SK-N-SH (cell line): Measurements from ENCODE around the gene ISLR2. TPM values are rescaled to one million over a fixed set of nuclear protein-coding genes. Genes with fewer than 3 reads are reported as not detected.
"Not testable (repeated sequence)": the region's sequence is repeated elsewhere in the genome, so short reads cannot be mapped to it uniquely, and the experiment has no call there.

Experiments used
- CTCF ChIA-PET: fragments of 300-600, 350-600 bp; formaldehyde crosslinking; extraction: SDS; loops from one replicate; lab custom pipeline; 2021; lab: Yijun Ruan, JAX
- POLR2A ChIA-PET: fragments of 350-600 bp; sonication (Branson Sonifier 250); formaldehyde crosslinking; extraction: SDS; loops from one replicate; lab custom pipeline; 2020; ENCODE audit warnings: antibody characterized with exemption, inconsistent platforms; lab: Yijun Ruan, JAX
- DNase-seq: peaks from one replicate; pipeline ENCODE4 v3.0.0; 2012
- H2AFZ ChIP-seq: fragments of 200-600 bp; sonication (generic); 2 replicates; pipeline ENCODE4 v1.8.1; 2016; ENCODE audit warnings: antibody characterized with exemption, mild to moderate bottlenecking, low read depth
- H3F3A ChIP-seq: fragments of 200-600 bp; sonication (generic); replicated peaks from 2 replicates; pipeline ENCODE3; 2016; ENCODE audit warnings: antibody characterized with exemption, mild to moderate bottlenecking; ENCODE audit not compliant: insufficient read depth
- H3K27ac ChIP-seq, 2 experiments: fragments of 200-500 bp in 1 of 2; fragments of 200-600 bp in 1 of 2; sonication (Bioruptor generic) in 1 of 2; sonication (generic), shearing (Covaris generic) in 1 of 2; 2 replicates each; pipeline versions ENCODE4 v1.5.1 to v1.6.1; 2014 to 2016; ENCODE audit warnings: low read depth in 2 of 2, inconsistent platforms in 1 of 2, low read length in 1 of 2, mild to moderate bottlenecking in 1 of 2, mixed read lengths in 1 of 2
- H3K27me3 ChIP-seq: fragments of 200-600 bp; sonication (generic), shearing (Covaris generic); 2 replicates; pipeline ENCODE4 v1.6.1; 2016; ENCODE audit warnings: mixed run types; ENCODE audit not compliant: insufficient read depth
- H3K36me3 ChIP-seq, 2 experiments: fragments of 200-500 bp in 1 of 2; fragments of 200-600 bp in 1 of 2; sonication (Bioruptor generic) in 1 of 2; sonication (generic) in 1 of 2; replicated peaks in 1 of 2; 2 replicates each; pipeline versions ENCODE3 to v1.5.1; 2014 to 2016; ENCODE audit warnings: low read length in 1 of 2, mild to moderate bottlenecking in 1 of 2; ENCODE audit not compliant: insufficient read depth in 2 of 2, control insufficient read depth in 1 of 2
- H3K4me1 ChIP-seq, 2 experiments: fragments of 200-500 bp in 1 of 2; fragments of 200-600 bp in 1 of 2; sonication (Bioruptor generic) in 1 of 2; sonication (generic), shearing (Covaris generic) in 1 of 2; 2 replicates each; pipeline versions ENCODE4 v1.5.1 to v1.6.1; 2014 to 2016; ENCODE audit warnings: low read depth in 1 of 2, low read length in 1 of 2, mixed run types in 1 of 2; ENCODE audit not compliant: insufficient read depth in 2 of 2, control insufficient read depth in 1 of 2
- H3K4me2 ChIP-seq: fragments of 200-600 bp; sonication (generic), shearing (Covaris generic); 2 replicates; pipeline ENCODE4 v1.6.1; 2017; ENCODE audit warnings: mixed run types
- H3K4me3 ChIP-seq, 2 experiments: fragments of 200-500 bp in 1 of 2; fragments of 200-600 bp in 1 of 2; sonication (Bioruptor generic) in 1 of 2; sonication (generic), shearing (Covaris generic) in 1 of 2; 2 replicates each; pipeline versions ENCODE4 v1.5.1 to v1.8.1; 2014 to 2016; ENCODE audit warnings: low read depth in 2 of 2, inconsistent platforms in 1 of 2, low read length in 1 of 2, mild to moderate bottlenecking in 1 of 2, mixed read lengths in 1 of 2, moderate library complexity in 1 of 2
- H3K79me2 ChIP-seq: fragments of 200-600 bp; sonication (generic); 2 replicates; pipeline ENCODE4 v1.8.1; 2017; ENCODE audit warnings: mild to moderate bottlenecking; ENCODE audit not compliant: insufficient read depth
- H3K9ac ChIP-seq: fragments of 200-600 bp; sonication (generic); 2 replicates; pipeline ENCODE4 v1.6.1; 2017; ENCODE audit warnings: mixed run types
- H3K9me2 ChIP-seq: fragments of 200-600 bp; sonication (generic); 2 replicates; pipeline ENCODE4 v1.6.1; 2017; ENCODE audit warnings: mixed run types
- H3K9me3 ChIP-seq: fragments of 200-600 bp; sonication (generic); 2 replicates; pipeline ENCODE4 v1.6.1; 2017; ENCODE audit warnings: mixed run types, mild to moderate bottlenecking, moderate library complexity
- H4K20me1 ChIP-seq: fragments of 200-600 bp; sonication (generic); 2 replicates; pipeline ENCODE4 v1.6.1; 2017; ENCODE audit warnings: mild to moderate bottlenecking, mixed run types; ENCODE audit not compliant: insufficient read depth
- CHD2 ChIP-seq: fragments of 150-350 bp; IDR thresholded peaks from 2 replicates; pipeline ENCODE4 v1.6.1; 2018; ENCODE audit warnings: low read length; ENCODE audit not compliant: partially characterized antibody
- EZH2phosphoT487 ChIP-seq: fragments of 200-600 bp; sonication (generic); IDR thresholded peaks from 2 replicates; pipeline ENCODE4 v1.6.1; 2017; ENCODE audit warnings: low read depth, mixed run types, mild to moderate bottlenecking, antibody characterized with exemption, moderate library complexity, borderline replicate concordance
- GATA2 ChIP-seq: sonication (generic); formaldehyde crosslinking; IDR thresholded peaks from 2 replicates; pipeline ENCODE4 v1.5.0; 2020; ENCODE audit warnings: mild to moderate bottlenecking, missing genetic modification reagents
- MEF2A ChIP-seq: IDR thresholded peaks from 2 replicates; pipeline ENCODE4 v1.4.0; 2012; ENCODE audit warnings: low read depth, borderline replicate concordance
- MXI1 ChIP-seq: IDR thresholded peaks from 2 replicates; pipeline ENCODE4 v1.6.1; 2012; ENCODE audit warnings: mild to moderate bottlenecking, low read depth, low read length, improper control_type of control experiment
- NFIC ChIP-seq: IDR thresholded peaks from 2 replicates; pipeline ENCODE4 v1.4.0; 2012; ENCODE audit warnings: borderline replicate concordance
- NRF1 ChIP-seq: IDR thresholded peaks from 2 replicates; pipeline ENCODE4 v1.6.1; 2012; ENCODE audit warnings: low read depth, mild to moderate bottlenecking, low read length
- POLR2AphosphoS5 ChIP-seq: IDR thresholded peaks from 2 replicates; pipeline ENCODE4 v1.6.1; 2012; ENCODE audit warnings: low read depth, low read length
- RAD21 ChIP-seq: IDR thresholded peaks from 2 replicates; pipeline ENCODE4 v1.6.1; 2012; ENCODE audit warnings: mild to moderate bottlenecking, low read length
- SIN3A ChIP-seq: IDR thresholded peaks from 2 replicates; pipeline ENCODE4 v1.6.1; 2012; ENCODE audit warnings: low read depth, mild to moderate bottlenecking, low read length, moderate library complexity, borderline replicate concordance
- TCF12 ChIP-seq: IDR thresholded peaks from 2 replicates; pipeline ENCODE4 v1.4.0; 2012
- TEAD4 ChIP-seq: IDR thresholded peaks from 2 replicates; pipeline ENCODE4 v1.4.0; 2012; ENCODE audit warnings: mild to moderate bottlenecking, borderline replicate concordance; ENCODE audit not compliant: insufficient read depth
- WGBS: methylation state at CpG from one replicate; pipeline ENCODE4 v1.1.6; 2017; ENCODE audit warnings: low lambda C conversion rate; 5-methylcytosine and 5-hydroxymethylcytosine counted together
- polyA plus RNA-seq, 3 experiments: library from polyadenylated mRNA; depleted of rRNA; stranded (reverse); fragments of >200 nt; gene quantifications; 2 replicates each; pipeline ENCODE4 v1.2.3, GENCODE V29; 2012
- TF ChIP-seq, protein P1 (sequence below): IDR thresholded peaks from 2 replicates; pipeline ENCODE4 v1.4.0; 2012; ENCODE audit warnings: low read depth, borderline replicate concordance
- TF ChIP-seq, protein P2 (sequence below): IDR thresholded peaks from 2 replicates; pipeline ENCODE4 v1.6.1; 2012; ENCODE audit warnings: mild to moderate bottlenecking, low read depth, low read length, moderate library complexity
- TF ChIP-seq, protein P3 (sequence below): IDR thresholded peaks from 2 replicates; pipeline ENCODE4; 2012
- TF ChIP-seq, protein P4 (sequence below): IDR thresholded peaks from 2 replicates; pipeline ENCODE4 v1.4.0; 2012; ENCODE audit warnings: low read depth
- TF ChIP-seq, protein P5 (sequence below): fragments of 150-350 bp; IDR thresholded peaks from 2 replicates; pipeline ENCODE4 v1.6.1; 2016; ENCODE audit warnings: mild to moderate bottlenecking, low read depth, low read length
- TF ChIP-seq, protein P6 (sequence below): IDR thresholded peaks from 2 replicates; pipeline ENCODE4 v1.4.0; 2012; ENCODE audit warnings: low read depth, borderline replicate concordance

Gene ISLR2
- polyA plus RNA-seq, 1 of the 3 experiments (the other 2 are of a cell fraction) = 0.56 TPM

DNA sequence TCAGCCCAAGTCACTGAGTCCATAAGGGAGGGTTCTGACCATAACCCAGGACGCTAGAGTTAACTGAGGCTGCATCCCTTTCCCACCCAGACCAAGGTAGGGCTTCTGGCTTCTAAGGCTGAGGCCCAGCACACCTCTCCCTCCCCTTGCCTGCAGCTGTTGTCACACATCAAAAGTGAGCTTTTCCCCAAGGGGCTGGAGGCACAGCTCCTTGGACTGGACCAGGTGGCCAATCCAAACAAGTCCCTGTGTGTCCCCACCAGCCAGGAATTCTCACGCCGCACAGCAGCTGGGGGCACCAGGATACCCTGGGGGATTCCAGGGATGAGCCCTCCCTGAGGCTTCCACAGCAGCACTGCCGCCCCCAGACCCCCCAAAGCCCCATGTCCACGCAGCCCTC, 22.3 kb upstream of the ISLR2 start:
- H2AFZ ChIP-seq = no peak overlapping the region
- H3K4me3 ChIP-seq = no peak overlapping the region
- TF ChIP-seq TEAD4 (no peak), POLR2AphosphoS5 (no peak), MEF2A (no peak), NRF1 (no peak), GATA2 (no peak), TCF12 (no peak), SIN3A (no peak), EZH2phosphoT487 (no peak), CHD2 (no peak), MXI1 (no peak), RAD21 (no peak), NFIC (no peak)
- TF ChIP-seq, protein P1, sequence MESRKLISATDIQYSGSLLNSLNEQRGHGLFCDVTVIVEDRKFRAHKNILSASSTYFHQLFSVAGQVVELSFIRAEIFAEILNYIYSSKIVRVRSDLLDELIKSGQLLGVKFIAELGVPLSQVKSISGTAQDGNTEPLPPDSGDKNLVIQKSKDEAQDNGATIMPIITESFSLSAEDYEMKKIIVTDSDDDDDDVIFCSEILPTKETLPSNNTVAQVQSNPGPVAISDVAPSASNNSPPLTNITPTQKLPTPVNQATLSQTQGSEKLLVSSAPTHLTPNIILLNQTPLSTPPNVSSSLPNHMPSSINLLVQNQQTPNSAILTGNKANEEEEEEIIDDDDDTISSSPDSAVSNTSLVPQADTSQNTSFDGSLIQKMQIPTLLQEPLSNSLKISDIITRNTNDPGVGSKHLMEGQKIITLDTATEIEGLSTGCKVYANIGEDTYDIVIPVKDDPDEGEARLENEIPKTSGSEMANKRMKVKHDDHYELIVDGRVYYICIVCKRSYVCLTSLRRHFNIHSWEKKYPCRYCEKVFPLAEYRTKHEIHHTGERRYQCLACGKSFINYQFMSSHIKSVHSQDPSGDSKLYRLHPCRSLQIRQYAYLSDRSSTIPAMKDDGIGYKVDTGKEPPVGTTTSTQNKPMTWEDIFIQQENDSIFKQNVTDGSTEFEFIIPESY = no peak
- TF ChIP-seq, protein P2, sequence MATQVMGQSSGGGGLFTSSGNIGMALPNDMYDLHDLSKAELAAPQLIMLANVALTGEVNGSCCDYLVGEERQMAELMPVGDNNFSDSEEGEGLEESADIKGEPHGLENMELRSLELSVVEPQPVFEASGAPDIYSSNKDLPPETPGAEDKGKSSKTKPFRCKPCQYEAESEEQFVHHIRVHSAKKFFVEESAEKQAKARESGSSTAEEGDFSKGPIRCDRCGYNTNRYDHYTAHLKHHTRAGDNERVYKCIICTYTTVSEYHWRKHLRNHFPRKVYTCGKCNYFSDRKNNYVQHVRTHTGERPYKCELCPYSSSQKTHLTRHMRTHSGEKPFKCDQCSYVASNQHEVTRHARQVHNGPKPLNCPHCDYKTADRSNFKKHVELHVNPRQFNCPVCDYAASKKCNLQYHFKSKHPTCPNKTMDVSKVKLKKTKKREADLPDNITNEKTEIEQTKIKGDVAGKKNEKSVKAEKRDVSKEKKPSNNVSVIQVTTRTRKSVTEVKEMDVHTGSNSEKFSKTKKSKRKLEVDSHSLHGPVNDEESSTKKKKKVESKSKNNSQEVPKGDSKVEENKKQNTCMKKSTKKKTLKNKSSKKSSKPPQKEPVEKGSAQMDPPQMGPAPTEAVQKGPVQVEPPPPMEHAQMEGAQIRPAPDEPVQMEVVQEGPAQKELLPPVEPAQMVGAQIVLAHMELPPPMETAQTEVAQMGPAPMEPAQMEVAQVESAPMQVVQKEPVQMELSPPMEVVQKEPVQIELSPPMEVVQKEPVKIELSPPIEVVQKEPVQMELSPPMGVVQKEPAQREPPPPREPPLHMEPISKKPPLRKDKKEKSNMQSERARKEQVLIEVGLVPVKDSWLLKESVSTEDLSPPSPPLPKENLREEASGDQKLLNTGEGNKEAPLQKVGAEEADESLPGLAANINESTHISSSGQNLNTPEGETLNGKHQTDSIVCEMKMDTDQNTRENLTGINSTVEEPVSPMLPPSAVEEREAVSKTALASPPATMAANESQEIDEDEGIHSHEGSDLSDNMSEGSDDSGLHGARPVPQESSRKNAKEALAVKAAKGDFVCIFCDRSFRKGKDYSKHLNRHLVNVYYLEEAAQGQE = no peak
- TF ChIP-seq, protein P3, sequence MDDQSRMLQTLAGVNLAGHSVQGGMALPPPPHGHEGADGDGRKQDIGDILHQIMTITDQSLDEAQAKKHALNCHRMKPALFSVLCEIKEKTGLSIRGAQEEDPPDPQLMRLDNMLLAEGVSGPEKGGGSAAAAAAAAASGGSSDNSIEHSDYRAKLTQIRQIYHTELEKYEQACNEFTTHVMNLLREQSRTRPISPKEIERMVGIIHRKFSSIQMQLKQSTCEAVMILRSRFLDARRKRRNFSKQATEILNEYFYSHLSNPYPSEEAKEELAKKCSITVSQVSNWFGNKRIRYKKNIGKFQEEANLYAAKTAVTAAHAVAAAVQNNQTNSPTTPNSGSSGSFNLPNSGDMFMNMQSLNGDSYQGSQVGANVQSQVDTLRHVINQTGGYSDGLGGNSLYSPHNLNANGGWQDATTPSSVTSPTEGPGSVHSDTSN = no peak
- TF ChIP-seq, protein P4, sequence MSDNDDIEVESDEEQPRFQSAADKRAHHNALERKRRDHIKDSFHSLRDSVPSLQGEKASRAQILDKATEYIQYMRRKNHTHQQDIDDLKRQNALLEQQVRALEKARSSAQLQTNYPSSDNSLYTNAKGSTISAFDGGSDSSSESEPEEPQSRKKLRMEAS = no peak
- TF ChIP-seq, protein P5, sequence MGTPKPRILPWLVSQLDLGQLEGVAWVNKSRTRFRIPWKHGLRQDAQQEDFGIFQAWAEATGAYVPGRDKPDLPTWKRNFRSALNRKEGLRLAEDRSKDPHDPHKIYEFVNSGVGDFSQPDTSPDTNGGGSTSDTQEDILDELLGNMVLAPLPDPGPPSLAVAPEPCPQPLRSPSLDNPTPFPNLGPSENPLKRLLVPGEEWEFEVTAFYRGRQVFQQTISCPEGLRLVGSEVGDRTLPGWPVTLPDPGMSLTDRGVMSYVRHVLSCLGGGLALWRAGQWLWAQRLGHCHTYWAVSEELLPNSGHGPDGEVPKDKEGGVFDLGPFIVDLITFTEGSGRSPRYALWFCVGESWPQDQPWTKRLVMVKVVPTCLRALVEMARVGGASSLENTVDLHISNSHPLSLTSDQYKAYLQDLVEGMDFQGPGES = no peak
- TF ChIP-seq, protein P6, sequence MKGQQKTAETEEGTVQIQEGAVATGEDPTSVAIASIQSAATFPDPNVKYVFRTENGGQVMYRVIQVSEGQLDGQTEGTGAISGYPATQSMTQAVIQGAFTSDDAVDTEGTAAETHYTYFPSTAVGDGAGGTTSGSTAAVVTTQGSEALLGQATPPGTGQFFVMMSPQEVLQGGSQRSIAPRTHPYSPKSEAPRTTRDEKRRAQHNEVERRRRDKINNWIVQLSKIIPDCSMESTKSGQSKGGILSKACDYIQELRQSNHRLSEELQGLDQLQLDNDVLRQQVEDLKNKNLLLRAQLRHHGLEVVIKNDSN = no peak
- DNase-seq = no peak
- no peak overlapping the region for H3K4me2 ChIP-seq
- no peak overlapping the region for H3K27ac ChIP-seq
- no peaks in the 10 kb centered on the region for H4K20me1 ChIP-seq
- H3K4me1 ChIP-seq = no peaks in the 10 kb centered on the region
- H3K36me3 ChIP-seq = no peaks in the 10 kb centered on the region
- H3K9me2 ChIP-seq = no peaks in the 10 kb centered on the region
- H3F3A ChIP-seq = no peaks in the 10 kb centered on the region
- no peaks in the 10 kb centered on the region for H3K9me3 ChIP-seq
- no peak overlapping the region for H3K9ac ChIP-seq
- ChIA-PET CTCF (no interaction called here), POLR2A (no interaction called here)
- 66% methylated on average over 4 of the region's 5 CpGs for WGBS
- peaks cover 5% of the 10 kb centered on the region; the same call in 1 of the 2 replicates for H3K27me3 ChIP-seq
- no peaks in the 10 kb centered on the region for H3K79me2 ChIP-seq

DNA sequence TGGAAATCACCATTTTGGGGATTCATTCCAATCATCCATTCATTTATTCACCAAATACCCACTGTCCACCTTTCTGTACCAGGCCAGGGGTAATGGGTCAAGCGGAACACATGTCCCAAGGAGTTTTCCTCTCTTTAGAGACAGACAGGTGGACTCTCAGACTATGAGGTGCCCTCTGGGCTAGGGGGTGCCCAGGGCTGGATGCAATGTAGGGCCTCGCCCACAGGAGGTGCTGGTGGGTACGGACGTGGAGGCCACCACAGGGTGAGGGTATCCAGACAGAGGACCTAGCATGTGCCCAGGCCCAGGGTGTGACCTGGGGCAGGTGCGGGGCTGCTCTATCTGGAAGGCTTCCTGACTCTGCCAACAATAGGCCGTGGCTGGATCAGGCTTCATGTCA, 21.8 kb upstream of the ISLR2 start:
- H3F3A ChIP-seq, CTCF ChIA-PET, H3K36me3 ChIP-seq, H3K9ac ChIP-seq, DNase-seq, H3K4me1 ChIP-seq, H3K4me2 ChIP-seq, POLR2A ChIA-PET, H2AFZ ChIP-seq, H3K27me3 ChIP-seq, H4K20me1 ChIP-seq, H3K9me2 ChIP-seq, H3K79me2 ChIP-seq, H3K27ac ChIP-seq, H3K4me3 ChIP-seq, H3K9me3 ChIP-seq: not testable (repeated sequence)
- 66% methylated on average over 6 of the region's 6 CpGs for WGBS
